UCSD-AML1 (cell line): ENCODE measurements around the gene PCDHA9.
"Not testable (repeated sequence)": the region's sequence is repeated elsewhere in the genome, so short reads cannot be mapped to it uniquely, and the experiment has no call there.

Source experiments
- DNase-seq: peaks from one replicate; lab custom pipeline; 2025; ENCODE audit not compliant: unreplicated experiment; lab: John Stamatoyannopoulos, UW

Gene PCDHA9

DNA sequence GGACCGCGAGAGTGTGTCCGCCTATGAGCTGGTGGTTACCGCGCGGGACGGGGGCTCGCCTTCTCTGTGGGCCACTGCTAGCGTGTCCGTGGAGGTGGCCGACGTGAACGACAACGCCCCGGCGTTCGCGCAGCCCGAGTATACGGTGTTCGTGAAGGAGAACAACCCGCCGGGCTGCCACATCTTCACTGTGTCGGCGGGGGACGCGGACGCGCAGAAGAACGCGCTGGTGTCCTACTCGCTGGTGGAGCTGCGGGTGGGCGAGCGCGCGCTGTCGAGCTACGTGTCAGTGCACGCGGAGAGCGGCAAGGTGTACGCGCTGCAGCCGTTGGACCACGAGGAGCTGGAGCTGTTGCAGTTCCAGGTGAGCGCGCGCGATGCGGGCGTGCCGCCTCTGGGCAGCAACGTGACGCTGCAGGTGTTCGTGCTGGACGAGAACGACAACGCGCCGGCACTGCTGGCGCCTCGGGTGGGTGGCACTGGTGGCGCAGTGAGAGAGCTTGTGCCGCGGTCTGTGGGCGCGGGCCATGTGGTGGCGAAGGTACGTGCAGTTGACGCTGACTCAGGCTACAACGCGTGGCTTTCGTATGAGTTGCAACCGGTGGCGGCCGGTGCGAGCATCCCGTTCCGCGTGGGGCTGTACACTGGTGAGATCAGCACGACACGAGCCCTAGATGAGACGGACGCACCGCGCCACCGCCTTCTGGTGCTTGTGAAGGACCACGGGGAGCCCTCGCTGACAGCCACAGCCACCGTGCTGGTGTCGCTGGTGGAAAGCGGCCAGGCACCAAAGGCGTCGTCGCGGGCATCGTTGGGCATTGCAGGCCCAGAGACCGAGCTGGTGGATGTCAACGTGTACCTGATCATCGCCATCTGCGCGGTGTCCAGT lies 12.3 kb upstream of the PCDHA9 start:
- DNase-seq = no peak

DNA sequence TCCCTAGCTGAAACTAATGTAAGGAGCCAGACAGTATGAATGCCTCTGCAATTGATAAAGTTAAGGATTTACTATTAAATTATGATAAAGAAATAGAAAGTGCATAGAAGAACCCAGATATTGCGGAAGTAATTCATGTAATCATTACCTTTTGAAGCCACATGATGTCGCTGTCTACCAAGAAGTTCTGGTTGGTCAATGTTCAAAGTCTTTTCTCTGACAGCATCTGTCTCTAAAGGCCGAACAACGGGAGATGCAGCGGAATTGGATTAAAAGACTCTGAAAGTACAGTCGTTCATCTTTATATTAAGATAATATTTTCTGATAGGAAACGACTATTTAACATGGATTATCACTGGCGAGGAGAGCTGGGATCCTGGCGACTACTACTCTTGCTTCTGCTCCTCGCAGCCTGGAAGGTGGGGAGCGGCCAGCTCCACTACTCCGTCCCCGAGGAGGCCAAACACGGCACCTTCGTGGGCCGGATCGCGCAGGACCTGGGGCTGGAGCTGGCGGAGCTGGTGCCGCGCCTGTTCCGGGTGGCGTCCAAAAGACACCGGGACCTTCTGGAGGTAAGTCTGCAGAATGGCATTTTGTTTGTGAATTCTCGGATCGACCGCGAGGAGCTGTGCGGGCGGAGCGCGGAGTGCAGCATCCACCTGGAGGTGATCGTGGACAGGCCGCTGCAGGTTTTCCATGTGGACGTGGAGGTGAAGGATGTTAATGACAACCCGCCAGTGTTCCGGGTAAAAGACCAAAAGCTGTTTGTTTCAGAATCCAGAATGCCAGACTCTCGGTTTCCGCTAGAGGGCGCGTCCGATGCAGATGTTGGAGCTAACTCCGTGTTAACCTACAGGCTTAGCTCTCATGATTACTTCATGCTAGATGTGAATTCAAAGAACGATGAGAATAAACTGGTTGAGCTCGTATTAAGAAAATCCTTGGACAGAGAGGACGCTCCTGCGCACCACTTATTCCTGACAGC lies 6.9 kb upstream of the PCDHA9 start, which contains the start of gene PCDHA8:
PCDHA8 (plus strand) TSS at position 210 of the 985 bp plus-strand sequence; CDS start at position 345, 135 bp downstream.
- DNase-seq = peak; percentile 38

DNA sequence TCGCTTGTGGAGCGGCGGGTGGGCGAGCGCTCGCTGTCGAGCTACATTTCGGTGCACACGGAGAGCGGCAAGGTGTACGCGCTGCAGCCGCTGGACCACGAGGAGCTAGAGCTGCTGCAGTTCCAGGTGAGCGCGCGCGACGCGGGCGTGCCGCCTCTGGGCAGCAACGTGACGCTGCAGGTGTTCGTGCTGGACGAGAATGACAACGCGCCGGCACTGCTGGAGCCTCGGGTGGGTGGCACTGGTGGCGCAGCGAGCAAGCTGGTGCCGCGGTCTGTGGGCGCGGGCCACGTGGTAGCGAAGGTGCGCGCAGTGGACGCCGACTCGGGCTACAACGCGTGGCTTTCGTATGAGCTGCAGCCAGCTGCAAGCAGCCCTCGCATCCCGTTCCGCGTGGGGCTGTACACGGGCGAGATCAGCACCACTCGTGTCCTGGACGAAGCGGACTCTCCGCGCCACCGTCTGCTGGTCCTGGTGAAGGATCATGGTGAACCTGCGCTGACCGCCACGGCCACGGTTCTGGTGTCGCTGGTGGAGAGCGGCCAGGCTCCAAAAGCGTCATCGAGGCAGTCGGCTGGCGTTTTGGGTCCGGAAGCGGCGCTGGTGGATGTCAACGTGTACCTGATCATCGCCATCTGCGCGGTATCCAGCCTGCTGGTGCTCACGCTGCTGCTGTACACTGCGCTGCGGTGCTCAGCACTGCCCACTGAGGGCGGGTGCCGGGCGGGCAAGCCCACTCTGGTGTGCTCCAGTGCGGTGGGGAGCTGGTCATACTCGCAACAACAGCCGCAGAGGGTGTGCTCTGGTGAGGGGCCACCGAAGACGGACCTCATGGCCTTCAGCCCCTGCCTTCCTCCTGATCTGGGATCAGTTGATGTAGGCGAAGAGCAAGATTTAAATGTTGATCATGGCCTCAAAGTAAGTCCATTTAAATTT lies 5.1 kb upstream of the PCDHA9 start:
- no peak for DNase-seq

DNA sequence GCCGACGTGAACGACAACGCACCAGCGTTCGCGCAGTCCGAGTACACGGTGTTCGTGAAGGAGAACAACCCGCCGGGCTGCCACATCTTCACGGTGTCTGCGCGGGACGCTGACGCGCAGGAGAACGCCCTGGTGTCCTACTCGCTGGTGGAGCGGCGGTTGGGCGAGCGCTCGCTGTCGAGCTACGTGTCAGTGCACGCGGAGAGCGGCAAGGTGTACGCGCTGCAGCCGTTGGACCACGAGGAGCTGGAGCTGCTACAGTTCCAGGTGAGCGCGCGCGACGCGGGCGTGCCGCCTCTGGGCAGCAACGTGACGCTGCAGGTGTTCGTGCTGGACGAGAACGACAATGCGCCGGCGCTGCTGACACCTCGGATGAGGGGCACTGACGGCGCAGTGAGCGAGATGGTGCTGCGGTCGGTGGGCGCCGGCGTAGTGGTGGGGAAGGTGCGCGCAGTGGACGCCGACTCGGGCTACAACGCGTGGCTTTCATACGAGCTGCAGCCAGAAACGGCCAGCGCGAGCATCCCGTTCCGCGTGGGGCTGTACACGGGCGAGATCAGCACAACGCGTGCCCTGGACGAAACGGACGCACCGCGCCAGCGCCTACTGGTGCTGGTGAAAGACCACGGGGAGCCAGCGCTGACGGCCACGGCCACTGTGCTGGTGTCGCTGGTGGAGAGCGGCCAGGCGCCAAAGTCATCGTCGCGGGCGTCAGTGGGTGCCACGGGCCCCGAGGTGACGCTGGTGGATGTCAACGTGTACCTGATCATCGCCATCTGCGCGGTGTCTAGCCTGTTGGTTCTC lies 1.9 kb downstream of the PCDHA9 start:
- DNase-seq = not testable (repeated sequence)

DNA sequence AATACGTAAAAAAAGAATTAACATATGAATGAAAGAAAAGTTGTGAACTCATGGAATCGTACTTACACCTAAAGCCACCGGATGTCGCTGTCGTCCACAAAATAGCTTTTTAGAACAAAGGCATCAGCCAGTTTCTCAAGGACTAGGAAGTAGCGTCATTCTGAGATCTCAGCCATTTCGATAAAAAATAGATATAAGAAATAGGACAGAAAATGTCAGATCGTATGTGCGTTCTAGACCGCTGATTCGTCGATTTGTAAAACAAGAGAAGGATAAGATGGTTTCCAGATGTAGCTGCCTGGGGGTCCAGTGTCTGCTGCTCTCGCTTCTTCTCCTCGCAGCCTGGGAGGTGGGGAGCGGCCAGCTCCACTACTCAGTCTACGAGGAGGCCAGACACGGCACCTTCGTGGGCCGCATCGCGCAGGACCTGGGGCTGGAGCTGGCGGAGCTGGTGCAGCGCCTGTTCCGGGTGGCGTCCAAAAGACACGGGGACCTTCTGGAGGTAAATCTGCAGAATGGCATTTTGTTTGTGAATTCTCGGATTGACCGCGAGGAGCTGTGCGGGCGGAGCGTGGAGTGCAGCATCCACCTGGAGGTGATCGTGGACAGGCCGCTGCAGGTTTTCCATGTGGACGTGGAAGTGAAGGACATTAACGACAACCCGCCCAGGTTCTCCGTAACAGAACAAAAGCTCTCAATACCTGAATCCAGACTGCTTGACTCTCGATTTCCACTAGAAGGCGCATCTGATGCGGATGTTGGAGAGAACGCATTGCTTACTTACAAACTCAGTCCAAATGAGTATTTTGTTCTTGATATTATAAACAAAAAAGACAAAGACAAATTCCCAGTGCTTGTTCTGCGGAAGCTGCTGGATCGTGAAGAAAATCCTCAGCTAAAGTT lies 7.8 kb downstream of the PCDHA9 start, which contains the start of gene PCDHA10:
PCDHA10 (plus strand) TSS at position 126 of the 903 bp plus-strand sequence; CDS start at position 278, 152 bp downstream.
- DNase-seq = no peak

DNA sequence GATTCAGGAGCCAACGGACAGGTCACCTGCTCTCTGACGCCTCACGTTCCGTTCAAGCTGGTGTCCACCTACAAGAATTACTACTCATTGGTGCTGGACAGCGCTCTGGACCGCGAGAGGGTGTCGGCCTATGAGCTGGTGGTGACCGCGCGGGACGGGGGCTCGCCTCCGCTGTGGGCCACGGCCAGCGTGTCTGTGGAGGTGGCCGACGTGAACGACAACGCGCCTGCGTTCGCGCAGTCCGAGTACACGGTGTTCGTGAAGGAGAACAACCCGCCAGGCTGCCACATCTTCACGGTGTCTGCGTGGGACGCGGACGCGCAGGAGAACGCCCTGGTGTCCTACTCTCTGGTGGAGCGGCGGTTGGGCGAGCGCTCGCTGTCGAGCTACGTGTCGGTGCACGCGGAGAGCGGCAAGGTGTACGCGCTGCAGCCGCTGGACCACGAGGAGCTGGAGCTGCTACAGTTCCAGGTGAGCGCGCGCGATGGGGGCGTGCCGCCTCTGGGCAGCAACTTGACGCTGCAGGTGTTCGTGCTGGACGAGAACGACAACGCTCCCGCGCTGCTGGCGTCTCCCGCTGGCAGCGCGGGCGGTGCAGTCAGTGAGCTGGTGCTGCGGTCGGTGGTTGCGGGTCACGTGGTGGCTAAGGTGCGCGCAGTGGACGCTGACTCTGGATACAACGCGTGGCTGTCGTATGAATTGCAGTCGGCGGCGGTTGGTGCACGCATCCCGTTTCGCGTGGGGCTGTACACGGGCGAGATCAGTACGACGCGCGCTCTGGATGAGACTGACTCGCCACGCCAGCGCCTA lies 9.2 kb downstream of the PCDHA9 start:
- no peak for DNase-seq

DNA sequence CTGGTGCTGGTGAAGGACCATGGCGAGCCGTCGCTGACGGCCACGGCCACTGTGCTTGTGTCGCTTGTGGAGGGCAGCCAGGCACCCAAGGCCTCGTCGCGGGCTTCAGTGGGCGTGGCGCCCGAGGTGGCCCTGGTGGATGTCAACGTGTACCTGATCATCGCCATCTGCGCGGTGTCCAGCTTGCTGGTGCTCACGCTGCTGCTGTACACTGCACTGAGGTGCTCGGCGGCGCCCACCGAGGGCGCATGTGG lies 9.7 kb downstream of the PCDHA9 start:
- DNase-seq = no peak

DNA sequence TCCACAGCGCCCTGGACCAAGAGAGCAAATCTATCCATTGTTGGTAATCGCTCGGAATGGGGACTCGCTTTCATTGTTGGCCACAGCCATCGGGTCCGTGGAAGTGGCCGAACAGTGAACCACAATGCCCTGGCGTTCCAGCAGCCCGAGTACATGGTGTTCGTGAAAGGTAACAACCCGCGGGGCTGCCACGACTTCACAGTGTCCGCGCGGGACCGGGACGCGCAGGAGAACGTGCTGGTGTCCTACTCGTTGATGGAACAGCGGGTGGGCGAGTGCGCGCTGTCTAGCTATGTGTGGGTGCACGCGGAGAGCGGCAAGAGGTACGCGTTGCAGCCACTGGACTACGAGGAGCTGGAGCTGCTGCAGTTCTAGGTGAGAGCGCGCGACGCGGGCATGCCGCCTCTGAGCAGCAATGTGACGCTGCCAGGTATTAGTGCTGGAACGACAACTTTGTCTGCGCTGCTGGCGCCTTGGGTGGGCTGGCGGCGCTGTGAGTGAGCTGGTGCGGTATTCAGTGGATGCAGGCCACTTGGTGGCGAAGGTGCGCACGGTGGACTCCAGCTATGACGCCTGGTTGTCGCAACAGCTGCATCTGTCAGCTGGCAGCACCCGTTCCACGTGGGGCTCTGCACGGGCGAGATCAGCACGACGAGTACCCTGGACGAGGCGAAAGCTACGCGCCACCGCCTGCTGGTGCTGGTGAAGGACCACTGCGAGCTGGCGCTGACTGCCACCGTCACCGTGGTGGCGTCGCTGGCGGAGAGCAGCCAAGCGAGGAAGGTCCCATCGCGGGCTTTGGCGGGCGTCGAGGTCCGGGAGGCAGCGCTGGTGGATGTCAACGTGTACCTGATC lies 14.5 kb downstream of the PCDHA9 start:
- DNase-seq = no peak

DNA sequence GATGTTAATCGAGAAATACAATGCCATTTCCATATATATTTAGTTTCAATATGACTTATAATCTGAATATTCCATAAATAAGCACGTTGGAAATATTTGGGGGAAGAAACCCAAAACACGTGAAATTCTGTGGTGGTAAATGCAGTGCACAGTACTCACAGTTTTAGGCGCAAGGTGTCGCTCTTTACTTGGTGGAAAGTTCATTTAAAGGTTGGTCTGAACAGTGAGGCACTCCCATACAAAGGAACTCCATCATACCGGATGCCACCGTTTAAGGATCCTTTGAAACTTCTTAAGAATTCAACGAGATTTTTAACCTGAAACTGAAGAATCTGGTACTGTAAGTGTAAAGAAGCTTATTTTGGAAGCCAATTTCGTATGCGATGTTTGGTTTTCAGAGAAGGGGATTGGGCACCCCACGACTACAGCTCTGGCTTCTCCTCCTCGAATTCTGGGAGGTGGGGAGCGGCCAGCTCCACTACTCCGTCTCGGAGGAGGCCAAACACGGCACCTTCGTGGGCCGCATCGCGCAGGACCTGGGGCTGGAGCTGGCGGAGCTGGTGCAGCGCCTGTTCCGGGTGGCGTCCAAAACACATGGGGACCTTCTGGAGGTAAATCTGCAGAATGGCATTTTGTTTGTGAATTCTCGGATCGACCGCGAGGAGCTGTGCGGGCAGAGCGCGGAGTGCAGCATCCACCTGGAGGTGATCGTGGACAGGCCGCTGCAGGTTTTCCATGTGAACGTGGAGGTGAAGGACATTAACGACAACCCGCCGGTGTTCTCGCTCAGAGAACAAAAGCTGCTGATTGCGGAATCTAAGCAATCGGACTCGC lies 20.8 kb downstream of the PCDHA9 start, which contains the start of gene PCDHA11:
PCDHA11 (plus strand) TSS at position 237 of the 834 bp plus-strand sequence; CDS start at position 384, 147 bp downstream.
- DNase-seq = no peak

DNA sequence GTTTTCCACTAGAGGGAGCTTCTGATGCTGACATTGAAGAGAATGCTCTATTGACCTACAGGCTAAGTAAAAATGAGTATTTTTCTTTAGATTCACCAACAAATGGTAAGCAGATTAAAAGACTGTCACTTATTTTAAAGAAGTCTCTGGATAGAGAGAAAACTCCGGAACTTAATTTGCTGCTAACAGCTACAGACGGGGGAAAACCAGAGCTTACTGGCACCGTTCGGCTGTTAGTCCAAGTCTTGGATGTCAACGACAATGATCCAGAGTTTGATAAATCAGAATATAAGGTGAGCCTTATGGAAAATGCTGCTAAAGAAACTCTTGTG lies 21.3 kb downstream of the PCDHA9 start:
- DNase-seq = no peak

DNA sequence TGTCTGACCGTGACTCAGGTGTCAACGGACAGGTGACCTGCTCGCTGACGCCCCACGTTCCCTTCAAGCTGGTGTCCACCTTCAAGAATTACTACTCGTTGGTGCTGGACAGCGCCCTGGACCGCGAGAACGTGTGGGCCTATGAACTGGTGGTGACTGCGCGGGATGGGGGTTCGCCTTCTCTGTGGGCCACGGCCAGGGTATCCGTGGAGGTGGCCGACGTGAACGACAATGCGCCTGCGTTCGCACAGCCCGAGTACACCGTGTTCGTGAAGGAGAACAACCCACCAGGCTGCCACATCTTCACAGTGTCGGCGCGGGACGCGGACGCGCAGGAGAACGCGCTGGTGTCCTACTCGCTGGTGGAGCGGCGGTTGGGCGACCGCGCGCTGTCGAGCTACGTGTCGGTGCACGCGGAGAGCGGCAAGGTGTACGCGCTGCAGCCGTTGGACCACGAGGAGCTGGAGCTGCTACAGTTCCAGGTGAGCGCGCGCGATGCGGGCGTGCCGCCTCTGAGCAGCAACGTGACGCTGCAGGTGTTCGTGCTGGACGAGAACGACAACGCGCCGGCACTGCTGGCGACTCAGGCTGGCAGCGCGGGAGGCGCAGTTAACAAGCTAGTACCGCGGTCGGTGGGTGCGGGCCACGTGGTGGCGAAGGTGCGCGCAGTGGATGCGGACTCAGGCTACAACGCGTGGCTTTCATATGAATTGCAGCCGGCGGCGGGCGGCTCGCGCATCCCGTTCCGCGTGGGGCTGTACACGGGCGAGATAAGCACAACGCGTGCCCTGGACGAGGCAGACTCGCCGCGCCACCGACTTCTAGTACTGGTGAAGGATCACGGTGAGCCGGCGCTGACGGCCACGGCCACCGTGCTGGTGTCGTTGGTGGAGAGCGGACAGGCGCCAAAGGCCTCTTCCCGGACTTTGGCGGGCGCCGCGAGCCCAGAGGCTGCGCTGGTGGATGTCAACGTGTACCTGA lies 22.3 kb downstream of the PCDHA9 start:
- no peak for DNase-seq

DNA sequence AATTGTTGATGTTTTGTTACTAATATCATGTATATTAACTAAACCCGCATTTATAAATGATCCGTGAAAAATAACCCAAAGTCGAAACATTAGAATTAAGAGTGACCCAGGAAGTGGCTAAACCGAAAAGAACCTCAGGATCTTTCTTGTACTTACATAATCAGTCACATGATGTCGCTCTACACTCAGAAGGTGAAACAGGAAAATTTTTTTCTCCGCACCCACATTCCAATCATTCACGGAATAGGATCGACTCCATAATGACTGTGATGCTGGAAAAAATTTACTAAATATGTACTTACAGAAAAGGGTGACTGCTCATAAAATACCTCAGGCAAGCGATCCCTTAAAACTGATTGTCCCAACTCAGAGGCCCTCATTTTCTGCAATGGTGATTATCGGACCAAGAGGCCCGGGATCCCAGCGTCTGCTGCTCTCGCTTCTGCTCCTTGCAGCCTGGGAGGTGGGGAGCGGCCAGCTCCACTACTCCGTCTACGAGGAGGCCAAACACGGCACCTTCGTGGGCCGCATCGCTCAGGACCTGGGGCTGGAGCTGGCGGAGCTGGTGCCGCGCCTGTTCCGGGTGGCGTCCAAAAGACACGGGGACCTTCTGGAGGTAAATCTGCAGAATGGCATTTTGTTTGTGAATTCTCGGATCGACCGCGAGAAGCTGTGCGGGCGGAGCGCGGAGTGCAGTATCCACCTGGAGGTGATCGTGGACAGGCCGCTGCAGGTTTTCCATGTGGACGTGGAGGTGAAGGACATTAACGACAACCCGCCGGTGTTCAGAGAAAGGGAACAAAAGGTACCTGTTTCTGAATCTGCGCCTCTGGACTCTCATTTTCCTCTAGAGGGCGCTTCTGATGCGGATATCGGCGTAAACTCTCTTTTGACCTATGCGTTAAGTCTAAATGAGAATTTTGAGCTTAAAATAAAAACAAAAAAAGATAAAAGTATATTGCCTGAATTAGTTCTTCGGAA lies 27.2 kb downstream of the PCDHA9 start, which contains the start of gene PCDHA12:
PCDHA12 (plus strand) TSS at position 224 of the 981 bp plus-strand sequence; CDS start at position 389, 165 bp downstream.
- DNase-seq = no peak

DNA sequence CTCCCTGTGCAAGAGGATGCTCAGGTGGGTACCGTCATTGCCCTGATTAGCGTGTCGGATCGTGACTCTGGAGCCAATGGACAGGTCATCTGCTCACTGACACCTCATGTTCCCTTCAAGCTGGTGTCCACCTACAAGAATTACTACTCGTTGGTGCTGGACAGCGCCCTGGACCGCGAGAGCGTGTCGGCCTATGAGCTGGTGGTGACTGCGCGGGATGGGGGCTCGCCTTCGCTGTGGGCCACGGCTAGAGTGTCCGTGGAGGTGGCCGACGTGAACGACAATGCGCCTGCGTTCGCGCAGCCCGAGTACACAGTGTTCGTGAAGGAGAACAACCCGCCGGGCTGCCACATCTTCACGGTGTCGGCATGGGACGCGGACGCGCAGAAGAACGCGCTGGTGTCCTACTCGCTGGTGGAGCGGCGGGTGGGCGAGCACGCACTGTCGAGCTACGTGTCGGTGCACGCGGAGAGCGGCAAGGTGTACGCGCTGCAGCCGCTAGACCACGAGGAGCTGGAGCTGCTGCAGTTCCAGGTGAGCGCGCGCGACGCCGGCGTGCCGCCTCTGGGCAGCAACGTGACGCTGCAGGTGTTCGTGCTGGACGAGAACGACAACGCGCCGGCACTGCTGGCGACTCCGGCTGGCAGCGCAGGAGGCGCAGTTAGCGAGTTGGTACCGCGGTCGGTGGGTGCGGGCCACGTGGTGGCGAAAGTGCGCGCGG lies 28.5 kb downstream of the PCDHA9 start:
- DNase-seq = not testable (repeated sequence)
